Activated T-helper 9 cell treated with anti-CD3 and anti-CD28 coated beads, Interleukin-2, amount 50 U/mL, for 16 hours (primary cell): ENCODE data around the gene MB.

ENCODE experiments used
- DNase-seq: peaks from one replicate; pipeline ENCODE4 v3.0.0-alpha.2; 2020; ENCODE audit warnings: low read depth

Gene MB

DNA sequence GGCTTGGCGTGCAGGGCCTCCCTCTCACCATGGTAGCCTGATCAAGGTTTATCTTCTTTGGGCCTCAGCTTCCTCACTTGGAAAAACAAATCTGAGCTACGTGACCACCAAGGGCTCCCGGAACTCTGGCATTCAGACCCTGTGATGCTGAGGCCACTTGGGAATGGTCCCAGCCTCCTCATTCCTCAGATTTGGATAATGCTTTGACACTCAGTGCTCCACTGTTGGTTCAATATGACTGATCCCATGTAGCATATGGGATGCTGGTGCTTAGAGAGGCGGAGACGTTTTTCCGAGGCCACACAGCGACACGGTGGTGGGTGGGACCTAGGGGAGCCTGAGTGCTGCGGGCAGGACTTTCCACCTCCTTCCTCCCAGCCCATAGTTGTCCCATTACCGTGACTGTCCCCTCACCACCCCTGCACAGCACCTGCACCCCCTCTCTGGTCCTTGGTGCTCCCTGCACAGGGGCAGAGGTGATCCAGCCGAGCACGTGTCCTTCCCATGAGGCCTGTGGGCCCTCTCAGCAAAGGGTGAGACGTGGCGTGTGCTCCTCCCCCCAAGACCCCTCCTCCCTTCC, 23.1 kb downstream of the MB start:
- DNase-seq: no peak

DNA sequence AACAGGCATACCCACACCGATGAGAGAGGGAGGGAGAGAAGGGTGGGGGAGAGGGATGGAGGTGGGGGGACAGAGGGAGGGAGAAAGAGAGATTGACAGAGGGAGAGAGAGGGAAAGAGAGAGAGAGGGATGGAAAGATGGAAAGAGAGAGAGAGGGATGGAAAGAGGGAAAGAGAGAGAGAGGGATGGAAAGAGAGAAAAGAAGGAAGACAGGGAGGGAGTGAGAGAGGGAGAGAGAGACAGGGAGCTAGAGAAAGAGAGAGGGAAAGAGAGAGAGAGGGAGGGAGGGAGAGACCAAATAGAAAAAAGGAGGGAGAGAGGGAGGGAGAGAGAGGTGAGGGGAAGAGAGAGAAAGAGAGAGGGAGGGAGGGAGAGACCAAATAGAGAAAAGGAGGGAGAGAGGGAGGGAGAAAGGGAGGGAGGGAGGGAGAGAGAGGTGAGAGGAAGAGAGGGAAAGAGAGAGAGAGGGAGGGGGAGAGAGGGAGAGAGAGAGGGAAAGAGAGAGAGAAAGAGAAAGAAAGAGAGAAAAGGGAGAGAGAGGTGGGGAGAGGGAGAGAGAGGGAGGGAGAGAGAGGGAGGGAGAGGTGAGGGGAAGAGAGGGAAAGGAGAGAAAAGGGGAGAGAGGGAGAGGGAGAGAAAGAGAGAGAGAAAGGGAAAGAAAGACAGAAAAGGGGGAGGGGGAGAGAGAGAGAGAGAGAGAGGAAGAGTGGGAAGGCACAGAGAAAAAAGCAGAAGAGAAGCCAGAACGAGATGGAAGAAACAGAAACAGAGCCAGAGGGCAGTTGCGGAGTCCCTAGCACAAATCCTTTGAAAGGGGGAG, 23.8 kb downstream of the MB start:
- DNase-seq: no peak

DNA sequence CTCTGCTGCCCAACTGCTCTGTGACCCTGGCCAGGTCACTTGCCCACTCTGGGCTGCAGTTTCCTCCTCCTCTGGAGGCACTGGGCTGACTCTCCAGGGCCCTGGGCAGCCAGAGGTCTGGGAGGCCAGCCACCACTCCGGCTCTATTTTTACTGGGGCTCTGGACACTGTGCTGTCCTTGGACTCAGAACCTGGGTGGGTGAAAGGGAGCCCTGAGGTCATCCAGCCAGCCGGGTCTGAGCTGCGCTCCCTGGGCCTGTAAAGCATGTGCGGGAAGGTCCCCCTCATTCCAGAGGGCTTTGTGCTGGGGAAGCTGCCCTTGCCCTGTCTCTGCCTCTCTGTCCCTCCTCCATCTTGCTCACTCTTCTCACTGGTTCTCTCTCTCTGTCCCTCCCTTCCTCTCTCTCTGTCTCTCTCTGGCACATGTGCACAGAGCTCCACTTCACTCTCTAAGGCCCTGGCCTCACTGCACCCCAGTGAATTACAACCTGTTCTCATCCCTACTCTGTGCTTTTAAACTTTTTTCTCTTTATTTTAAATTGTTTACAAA, 24.6 kb downstream of the MB start:
- DNase-seq: no peak

DNA sequence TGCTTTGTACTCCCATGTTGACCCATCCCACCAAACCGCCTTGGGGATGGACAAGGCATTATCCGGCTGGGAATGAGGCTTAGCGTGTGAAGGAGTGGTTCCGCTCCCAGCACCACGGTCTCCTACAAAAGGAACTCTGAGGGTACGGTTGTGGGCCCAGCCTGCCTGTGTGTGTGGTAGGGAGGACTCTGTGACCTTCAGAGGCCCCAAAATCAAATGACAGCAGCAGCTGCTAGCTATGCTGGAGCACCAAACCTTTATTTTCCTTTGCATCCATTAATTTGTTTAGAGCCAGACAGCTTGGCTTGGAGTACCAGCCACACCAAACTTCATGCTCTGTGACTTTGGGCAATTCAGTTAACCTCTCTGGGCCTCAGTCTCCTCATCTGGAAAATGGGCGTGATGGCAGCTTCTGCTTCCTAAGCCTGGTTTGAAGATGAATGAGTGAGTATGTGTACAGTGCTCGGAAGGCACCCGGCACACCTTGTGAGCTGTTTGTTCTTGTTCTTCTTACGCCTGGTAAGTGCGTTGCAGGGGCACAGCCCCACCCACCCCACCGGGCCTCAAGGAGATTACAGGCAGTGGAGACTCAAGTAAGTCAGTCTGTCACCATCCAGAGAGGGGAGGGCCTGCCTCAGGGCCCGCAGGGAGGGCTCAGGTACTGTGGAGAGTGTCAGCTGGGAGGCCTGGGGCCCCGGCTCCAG, 25.3 kb downstream of the MB start:
- DNase-seq: no peak

DNA sequence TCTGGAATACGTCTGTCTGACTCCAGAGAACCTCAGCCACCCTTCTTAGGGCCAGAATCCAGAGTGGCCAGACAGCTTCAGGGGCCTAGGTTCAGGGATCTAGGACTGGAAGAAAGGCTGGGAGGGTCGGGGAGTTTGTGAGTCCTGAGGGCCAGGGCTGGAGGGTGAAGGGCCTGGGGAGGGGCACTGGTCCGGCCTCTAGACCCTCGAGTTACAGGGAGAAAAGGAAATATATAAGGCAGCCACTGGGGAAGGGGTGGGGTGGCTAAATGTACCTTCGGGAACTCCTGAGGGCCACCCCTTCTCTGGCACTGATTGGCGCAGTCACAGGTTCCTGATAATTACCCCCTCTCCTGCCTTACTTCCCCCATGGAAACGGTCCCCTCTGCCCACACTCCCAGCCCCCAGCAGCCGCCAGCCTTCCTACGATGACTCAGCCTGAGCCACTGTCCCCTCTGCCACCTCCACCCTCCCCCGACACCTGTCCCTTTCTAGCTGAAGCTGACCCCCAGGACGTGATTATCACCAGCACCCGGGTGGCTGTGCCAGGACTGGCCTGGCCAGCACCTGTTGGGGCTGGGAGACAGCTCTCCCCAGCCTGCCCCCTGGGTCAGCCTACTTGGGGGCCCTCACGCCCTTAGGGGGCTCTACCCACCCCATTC, 26.4 kb downstream of the MB start:
- no peak for DNase-seq

DNA sequence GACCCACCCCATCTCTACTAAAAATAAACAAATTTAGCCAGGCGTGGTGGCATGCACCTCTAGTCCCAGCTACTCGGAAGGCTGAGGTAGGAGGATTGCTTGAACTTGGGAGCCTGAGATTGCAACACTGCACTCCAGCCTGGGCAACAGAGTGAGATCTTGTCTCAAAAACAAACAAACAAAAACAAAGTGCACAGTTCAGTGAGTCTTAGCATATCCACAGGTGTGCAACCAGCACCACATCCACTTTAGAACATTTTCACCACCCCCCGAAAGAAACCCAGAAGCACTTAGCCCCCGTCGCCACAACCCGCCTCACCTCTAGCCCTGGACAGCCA, 27.4 kb downstream of the MB start:
- no peak for DNase-seq

DNA sequence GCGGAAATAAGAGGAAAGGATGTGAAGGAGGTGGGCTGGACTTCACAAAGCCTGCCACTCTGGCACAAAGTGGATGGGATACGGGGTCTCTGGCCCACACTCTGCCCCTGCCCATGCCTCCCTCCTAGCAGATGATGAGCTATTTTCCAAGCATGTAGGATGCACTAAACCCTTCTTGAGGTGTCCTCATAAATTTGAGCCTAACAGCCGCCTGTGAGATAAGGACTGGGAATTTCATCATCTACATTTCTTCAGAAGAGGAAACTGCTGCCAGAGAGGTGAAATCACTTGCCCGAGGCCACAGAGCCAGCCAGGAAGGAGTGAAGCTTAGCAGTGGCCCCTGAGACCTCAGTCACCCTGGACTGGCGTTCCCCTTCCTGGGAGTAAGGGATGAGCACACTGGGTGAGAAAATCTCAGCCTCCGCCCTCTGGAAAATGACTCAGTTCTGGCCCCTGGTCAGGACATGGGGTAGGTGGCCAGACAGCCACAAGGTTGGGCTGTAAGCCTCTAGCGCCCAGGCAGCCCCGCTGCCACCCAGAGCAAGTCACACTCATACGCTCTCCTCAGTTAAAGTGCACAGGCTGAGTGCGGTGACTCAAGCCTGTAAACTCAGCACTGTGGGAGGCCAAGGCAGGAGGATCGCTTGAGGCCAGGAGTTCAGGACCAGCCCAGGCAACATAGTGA, 27.9 kb downstream of the MB start:
- DNase-seq: no peak

DNA sequence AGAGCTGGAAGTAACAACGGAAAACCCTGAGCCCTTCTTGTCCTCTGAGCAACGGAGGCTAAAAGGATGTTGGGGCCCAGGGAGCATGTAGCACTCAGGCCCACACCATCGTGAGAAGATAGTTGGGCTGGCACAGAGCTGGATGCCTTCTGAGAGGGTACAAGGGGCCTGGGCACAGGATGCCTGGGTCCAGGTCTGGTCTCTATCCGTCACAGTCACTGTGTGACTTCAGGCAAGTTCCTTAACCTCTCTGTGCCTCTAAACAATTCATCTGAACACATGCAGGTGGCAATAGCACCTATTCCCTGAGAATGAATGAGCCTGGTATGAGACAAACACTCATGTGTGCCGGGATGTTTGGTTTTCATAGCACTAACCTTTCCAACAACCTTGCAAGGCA, 29.2 kb downstream of the MB start:
- DNase-seq: no peak

DNA sequence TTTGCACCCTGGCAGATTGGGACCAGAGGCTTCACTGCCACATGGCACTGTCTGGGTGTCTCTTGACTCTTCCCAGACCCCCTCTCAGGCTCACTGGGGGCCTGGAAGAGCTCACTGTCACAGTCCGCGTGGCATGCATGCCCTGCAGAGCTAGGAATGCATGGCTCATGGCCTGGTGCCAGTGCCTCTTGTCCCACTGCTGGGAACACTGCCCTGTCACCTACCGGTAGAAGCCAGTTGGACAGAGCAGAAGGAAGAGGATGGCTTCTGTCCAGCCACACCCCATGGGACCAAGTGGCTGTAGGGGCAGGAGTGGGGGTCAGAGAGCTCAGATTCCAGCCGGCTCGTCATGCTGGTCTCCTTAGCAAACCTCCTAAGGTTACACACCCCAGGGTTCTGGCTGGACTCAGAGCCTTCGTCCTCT, 29.7 kb downstream of the MB start:
- no peak for DNase-seq

DNA sequence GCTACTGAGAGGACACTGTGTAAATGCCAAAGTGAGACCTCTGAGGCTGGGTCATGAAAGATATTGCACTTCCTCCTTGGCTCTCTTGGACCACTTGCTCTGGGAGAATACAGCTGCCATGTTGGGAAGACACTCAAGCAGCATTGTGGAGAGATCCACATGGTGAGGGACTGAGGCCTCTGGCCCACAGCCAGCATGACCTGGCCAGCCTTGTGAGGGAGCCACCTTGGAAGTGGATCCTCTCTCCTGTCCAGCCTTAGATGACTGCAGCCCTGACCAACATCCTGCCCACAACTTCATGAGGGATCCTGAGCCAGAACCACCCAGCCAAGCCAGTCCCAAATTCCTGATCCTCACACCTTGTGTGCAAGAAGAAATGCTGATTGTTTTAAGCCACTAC, 30.4 kb downstream of the MB start:
- no peak for DNase-seq

DNA sequence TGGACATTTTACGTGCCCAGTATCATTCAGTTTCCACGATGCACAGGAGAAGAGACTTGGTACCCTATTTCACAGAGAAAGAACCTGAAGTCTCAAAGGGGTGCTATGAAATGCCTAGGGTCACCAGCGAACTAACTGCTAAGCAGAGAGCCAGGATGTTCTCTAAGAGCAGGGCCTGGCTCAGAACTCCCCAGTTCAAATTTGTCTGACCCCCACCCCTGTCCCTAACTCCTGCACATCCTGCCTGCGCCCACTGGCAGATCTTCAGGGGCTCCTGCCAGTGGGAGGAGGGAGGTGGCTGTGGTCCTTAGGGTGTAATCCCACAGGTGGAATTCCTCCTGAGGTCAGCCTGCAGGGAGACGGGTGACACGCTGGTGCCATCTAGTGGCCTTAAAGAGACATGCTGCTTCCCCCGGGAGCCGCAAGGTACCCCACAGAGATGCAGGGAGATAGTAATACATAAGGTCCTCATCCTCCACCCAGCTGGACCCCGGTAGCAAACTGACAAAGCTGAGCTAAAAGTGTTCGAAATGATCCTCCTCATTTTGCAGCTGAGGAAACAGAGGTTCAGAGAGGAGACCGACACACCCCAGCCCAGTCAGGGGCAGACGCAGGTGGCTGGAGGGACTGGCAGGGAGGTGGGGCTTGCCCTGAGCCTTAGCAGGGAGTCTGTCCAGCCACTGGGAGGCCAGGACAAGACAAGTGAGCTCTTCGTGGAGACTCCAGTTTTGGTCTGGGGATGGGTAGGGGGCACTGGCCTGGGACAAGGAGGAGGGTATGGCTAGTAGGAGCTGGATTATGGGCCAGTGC, 34.1 kb downstream of the MB start:
- peak; percentile 23 for DNase-seq

DNA sequence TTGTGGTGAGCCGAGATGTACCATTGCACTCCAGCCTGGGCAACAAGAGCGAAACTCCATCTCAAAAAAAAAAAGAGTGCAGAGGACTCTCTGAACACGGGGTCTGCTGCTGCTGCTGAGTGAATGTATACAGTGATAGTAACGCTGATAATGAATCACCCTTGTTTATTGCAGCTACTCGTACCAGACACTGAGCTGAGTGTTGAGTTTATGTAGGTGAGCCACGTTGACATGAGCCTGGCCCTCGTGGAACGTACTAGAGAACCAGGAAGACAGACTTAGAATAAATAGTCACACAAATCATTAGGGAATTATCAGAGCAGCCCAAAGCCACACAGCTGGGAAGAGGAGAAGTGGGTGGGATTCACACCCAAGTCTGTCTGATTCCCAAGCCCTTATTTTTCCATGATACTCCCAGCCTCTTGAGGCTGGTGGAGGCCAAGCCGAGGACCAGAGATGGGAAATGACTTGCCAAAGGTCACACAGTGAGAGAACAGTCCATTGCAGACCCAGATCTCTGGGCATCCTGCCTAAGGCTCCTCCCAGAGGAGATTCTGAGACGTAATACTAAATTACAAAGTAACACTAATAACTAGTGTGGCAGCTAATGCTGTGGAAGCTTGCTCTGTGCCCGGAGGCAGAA, 34.8 kb downstream of the MB start:
- no peak for DNase-seq

DNA sequence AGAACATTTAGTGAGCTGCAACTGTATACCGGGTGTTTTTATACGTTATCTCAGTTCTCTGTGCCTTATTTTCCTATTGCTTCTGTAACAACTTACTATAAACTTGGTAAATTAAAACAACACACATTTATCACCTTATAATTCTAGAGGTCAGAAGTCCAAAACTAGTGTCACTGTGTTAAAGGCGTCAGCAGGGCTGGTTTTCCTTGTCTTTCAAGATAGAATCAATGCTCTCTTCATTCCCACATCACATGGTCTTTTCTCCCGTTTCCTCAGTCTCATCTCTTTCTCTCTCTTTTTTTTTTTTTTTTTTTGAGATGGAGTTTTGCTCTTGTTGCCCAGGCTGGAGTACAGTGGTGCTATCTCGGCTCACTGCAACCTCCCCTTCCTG, 36.1 kb downstream of the MB start:
- no peak for DNase-seq

DNA sequence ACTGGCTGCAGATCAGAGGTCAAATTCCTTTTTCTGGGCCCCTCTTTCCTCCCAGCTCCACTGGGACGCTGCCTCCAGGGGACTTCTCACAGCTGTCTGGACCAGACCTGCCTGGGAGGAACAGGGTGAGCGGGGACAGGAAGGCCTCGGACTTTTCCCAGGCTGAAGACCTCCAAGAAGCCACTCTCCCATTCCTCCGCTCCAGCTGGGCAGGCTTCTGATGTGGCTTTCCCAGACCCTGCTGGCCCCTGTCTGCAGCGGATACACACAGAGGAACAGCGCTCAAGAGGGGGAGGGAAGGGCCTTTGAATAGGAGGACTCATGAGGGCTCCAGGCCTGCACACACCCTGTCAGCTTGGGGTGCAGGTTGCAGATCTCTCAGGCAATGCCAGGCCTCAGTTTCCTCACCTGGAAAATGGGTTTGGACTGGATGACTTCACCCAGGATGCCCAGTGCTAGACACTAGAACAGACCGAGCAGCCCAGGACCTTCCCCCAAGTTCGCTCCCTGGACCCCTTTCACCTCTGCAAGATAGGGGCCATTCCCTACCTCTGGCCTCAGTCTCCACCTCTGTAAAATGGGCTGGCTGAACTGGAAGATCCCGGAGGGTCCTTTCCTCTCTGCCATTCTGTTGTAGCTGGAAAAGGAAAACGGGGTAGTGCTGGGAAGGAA, 36.6 kb downstream of the MB start:
- DNase-seq: no peak

DNA sequence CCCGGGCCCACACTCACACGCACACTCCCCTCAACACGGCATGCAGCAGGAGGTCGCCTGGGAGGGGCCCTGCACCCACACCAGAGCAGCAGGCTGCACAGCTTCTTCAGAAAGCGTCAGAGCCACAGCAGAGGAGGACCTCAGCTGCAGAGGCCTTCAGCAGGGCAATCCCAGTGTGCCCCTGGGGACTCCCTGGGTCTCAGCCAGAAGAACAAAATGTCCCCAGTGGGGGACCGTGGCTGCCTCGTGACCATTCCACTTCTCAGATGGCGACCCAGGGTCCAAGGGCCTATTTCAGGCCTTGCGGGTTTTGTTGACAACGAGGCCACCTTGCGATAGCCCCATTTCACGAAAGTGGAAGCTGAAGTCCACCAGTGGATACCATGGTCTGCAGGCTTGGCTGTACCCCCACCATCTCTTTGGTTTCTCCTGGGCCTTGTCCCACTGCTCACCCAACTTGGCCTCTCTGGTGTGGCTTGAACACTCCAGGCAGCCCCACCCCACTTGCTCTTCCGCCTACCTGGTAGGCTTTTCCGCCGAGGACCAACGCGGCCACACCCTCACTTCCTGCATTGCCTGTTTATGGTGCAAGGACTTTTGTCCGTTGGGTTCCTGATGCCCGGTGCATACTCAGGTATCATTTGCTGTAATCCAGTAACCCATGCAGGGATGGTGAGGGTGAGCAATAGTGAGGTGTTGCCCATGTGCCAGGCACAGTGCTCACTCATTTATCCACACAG, 38.1 kb downstream of the MB start:
- DNase-seq: no peak

DNA sequence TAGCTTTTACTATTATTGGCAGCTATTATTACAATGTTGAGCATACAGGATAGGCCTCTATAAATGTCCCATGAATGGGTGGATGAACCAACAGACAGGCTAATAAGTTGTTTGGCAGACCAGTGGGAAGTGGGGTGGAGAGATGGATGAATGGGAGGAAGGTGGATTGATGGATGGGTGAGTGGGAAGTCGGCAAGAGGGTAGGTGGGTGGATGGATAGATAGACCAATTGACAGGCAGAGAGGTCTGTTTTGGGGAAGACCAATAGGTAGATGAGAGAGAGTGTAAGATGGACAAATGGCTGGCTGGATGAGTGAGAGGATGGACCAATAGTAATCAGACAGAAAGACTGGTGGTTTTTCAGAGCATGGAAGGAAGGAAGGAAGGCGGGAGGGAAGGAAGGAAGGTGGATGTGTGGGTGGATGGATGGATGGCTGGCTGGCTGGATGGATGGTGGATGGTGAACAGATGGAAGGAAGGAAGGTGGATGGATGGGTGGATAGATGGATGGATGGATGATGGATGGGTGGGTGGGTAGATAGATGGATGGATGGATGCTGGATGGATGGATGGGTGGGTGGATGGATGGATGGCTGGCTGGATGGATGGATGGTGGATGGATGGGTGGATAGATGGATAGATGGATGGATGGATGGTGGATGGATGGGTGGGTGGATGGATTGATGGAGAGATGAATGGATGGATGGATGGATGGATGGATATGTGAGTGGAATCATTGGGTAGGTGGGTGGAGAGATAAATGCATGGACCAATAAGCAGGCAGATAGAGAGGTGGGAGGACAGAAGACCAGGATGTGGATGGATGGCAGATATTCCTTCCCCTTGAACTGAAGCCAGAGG, 39.1 kb downstream of the MB start:
- DNase-seq: no peak

DNA sequence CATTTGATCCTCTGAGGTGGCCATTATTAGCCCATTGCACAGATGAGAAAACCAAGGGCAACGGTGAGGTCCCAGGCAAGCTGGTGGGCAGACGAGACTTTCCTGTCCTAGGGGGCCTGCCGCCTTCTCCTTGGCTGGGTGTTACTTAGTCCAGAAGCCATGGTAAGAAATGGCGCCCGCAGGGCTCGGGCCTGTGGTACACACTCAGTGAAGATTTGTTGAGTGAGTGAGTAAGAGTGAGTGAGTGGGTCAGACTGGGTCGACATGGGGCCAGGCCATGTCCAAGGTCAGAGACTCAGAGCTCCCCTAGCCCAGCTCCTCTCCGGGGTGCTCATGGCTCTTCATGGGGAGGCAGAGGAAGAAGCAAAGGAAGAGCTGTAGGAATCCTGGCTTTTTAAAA, 40.5 kb downstream of the MB start:
- DNase-seq: no peak

DNA sequence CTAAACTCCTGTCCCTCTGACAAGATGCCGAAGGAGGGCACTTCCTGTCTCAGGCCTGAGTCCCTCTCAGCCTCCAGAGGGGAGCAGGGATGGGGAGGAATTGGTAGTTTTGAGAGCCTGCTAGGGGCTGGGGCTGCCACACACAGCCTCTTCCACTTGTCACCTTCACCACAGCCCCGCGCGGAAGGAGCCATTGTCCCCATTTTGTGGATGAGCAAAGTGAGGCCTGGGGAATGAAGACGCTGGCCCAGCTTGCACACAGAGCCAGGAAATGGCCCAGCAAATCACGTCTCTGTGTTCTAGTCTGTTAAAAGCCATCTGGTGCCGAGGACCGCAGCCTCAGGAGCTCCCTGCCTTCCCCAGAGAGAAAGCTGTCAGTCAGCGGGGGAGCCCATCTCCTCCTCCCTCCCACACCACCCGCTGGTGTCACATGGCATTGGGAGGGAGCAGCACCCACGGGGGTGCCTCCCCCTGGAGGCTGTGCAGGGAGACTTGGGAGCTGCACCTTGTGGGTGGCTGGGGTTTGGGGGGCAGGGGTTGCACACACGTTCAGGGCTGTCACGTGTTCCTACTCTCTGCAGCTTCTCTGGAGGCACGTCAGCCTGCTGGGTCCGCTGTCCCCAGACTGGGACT, 41.9 kb downstream of the MB start:
- DNase-seq: no peak
